ENCODE data around the gene IER5. TPM values are rescaled to one million over a fixed set of nuclear protein-coding genes. Genes with fewer than 3 reads are reported as not detected.

The IER5 gene
- total RNA-seq, 2 donors from 2014 or later = 25.6 to 55.1 TPM

DNA sequence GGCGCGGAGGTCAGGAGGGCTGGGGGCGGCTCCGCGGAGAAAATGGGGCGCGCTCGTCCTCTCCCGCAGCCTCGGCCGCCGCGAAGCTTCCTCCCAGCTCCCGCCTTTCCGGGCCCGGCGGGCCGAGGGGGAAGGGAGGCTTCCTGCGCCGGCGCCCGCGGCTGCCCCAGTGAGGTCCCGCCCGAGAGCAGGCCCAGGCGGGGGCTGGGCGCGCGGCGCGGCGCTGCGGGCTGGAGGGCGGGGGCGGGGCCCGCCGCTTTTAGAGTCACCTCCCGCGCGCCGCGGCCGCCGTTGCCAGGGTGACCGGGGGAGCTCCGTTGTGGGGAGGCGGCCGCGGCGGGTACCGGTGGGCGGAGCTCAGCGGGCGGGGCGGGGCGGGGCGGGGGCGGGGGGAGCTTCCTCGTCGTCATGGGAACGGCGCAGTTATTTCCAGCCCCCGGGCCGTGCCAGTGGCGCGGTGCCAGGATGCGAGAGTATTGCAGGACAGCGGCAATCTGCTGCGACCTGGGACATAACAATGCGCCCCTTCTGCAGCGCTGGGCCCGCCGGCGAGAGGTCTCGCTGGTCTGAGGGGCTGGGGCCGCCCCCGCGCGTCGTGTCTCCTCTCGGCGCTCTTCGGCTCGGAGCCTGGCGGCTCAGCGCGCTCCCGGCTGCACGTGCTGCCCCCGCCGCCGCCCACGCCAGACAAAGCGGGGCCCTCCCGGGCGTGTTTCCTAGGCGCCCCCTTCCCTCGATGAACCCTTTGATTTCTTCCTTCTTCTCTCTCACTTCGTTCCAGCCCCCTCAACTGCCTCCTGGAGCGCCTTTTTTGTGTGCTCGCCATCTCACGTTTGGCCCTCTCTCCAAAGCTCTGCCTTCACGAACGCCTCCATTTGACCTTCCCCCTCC, 16.9 kb downstream of the IER5 start:
- no peaks in the 10 kb centered on the region for H3K36me3 ChIP-seq
- TF ChIP-seq, protein P1, sequence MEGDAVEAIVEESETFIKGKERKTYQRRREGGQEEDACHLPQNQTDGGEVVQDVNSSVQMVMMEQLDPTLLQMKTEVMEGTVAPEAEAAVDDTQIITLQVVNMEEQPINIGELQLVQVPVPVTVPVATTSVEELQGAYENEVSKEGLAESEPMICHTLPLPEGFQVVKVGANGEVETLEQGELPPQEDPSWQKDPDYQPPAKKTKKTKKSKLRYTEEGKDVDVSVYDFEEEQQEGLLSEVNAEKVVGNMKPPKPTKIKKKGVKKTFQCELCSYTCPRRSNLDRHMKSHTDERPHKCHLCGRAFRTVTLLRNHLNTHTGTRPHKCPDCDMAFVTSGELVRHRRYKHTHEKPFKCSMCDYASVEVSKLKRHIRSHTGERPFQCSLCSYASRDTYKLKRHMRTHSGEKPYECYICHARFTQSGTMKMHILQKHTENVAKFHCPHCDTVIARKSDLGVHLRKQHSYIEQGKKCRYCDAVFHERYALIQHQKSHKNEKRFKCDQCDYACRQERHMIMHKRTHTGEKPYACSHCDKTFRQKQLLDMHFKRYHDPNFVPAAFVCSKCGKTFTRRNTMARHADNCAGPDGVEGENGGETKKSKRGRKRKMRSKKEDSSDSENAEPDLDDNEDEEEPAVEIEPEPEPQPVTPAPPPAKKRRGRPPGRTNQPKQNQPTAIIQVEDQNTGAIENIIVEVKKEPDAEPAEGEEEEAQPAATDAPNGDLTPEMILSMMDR (IDR thresholded peaks at IDR 0.05) = no peak
- H3K27me3 ChIP-seq = no peaks in the 10 kb centered on the region
- H3K9me3 ChIP-seq = no peaks in the 10 kb centered on the region
- H3K4me1 ChIP-seq = peaks cover 0 to 50% of the 10 kb centered on the region in 2 donors
- DNase-seq (ENCODE audit: low spot score) = peak; percentile 94
- H3K27ac ChIP-seq = peak overlapping the region; percentile 81 to 92
- peak overlapping the region; percentile 68 to 72 for H3K4me3 ChIP-seq

DNA sequence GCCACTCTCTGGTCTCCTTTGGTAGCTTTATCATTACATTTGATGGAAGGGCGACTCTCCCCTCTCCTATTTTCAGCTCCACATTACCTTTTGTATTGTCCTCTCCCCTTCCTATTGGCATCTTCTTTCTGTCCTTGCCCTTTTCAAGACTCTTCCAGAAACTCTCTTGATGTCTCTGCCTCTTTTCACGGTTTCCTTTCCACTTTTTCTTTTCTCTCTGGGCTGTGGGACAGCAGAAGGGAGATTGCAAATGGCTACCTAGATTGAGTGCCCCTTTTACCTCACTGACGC, 17.5 kb downstream of the IER5 start:
- peaks cover 0 to 44% of the 10 kb centered on the region in 2 donors for H3K4me1 ChIP-seq
- TF ChIP-seq, protein P1 (IDR thresholded peaks at IDR 0.05) = no peak
- no peaks in the 10 kb centered on the region for H3K9me3 ChIP-seq
- peak overlapping the region in 1 of 2 donors; percentile 72 for H3K4me3 ChIP-seq
- peak overlapping the region; percentile 63 to 70 for H3K27ac ChIP-seq
- no peaks in the 10 kb centered on the region for H3K36me3 ChIP-seq
- DNase-seq (ENCODE audit: low spot score) = no peak
- no peaks in the 10 kb centered on the region for H3K27me3 ChIP-seq

DNA sequence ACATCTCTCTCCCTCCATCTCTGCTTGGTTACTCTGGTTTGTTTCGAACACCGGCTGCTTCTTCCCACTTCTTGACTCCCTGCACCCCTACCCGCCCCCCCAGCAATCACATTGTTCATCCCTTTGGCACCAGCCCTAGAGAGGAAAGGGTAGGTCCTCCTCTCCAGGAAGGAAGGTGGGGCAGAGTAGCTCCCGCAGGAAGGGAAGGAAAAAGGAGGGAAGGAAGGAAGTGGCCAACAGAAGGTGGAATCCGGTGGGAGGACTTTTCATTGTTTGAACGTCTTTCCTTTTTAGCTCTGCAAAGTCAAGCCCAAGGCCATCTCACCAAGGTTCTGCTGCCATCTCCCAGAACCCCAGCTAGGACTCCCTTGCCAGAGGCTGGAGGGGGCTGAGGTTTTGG, 18.0 kb downstream of the IER5 start:
- Histone ChIP-seq H3K4me3 (no peak overlapping the region), H3K27me3 (no peaks in the 10 kb centered on the region), H3K4me1 (peaks cover 0 to 41% of the 10 kb centered on the region in 2 donors), H3K9me3 (no peaks in the 10 kb centered on the region), H3K36me3 (no peaks in the 10 kb centered on the region), H3K27ac (no peak overlapping the region)
- DNase-seq (ENCODE audit: low spot score) = no peak
- TF ChIP-seq, protein P1 (IDR thresholded peaks at IDR 0.05) = no peak

DNA sequence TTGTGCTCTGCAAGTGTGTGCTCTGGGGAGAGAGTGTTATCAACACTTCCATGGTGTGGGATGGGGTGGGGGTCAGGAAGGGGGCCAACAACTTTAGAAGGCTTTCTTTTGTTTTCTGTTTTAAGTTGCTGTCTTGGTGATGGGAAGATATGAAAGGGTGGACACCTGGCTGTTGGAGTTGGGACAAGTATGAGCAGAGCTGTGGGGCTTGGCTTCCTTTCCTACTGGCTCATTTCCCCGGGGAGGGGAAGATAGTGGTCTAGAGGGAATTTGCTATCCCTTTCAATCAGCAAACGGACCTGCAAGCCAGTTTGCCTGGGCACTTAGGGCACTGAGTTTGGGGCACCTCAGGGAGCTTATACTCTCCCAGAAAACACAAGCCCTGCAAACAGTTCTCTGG, 19.2 kb downstream of the IER5 start:
- H3K36me3 ChIP-seq = no peaks in the 10 kb centered on the region
- peaks cover 0 to 48% of the 10 kb centered on the region in 2 donors for H3K4me1 ChIP-seq
- no peaks in the 10 kb centered on the region for H3K9me3 ChIP-seq
- TF ChIP-seq, protein P1 (IDR thresholded peaks at IDR 0.05) = no peak
- H3K27ac ChIP-seq = no peak overlapping the region
- no peak for DNase-seq (ENCODE audit: low spot score)
- no peak overlapping the region for H3K4me3 ChIP-seq
- no peaks in the 10 kb centered on the region for H3K27me3 ChIP-seq

DNA sequence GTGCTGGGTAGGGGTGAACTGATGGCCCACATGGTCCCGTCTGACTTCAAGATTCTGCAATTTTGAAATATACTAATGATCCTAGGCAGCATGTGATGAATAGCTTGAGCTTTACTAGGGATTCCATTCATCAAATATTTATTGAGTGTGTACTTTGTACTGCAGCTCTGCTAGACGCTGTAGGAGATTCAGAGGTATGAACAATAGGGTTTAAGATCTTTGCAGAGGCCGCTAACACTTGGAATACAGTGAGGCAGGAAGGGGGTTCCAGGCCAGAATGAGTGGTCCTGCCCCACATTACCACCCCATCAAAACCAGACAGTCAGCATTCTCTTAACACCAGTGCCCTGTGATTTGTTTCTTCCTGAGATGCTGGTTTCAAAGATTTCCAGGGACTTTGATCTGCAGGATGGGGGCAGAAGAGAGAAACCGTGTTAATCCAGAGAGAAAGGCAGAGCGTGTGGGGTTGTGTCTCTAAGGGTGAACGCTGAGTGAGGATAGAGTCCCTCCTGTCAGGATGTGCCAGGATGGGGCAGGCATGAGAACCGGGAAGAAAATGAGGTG, 19.9 kb downstream of the IER5 start:
- H3K4me1 ChIP-seq = peaks cover 0 to 55% of the 10 kb centered on the region in 2 donors
- H3K27ac ChIP-seq = no peak overlapping the region
- DNase-seq (ENCODE audit: low spot score) = no peak
- no peak overlapping the region for H3K4me3 ChIP-seq
- TF ChIP-seq, protein P1 (IDR thresholded peaks at IDR 0.05) = no peak
- no peaks in the 10 kb centered on the region for H3K27me3 ChIP-seq
- no peaks in the 10 kb centered on the region for H3K36me3 ChIP-seq
- H3K9me3 ChIP-seq = no peaks in the 10 kb centered on the region
